ENCODE results near the gene TAS2R43.
"Not testable (repeated sequence)": the region's sequence is repeated elsewhere in the genome, so short reads cannot be mapped to it uniquely, and the experiment has no call there.

The TAS2R43 gene

GRCh38 chr12:11055306-11055705 is 36.8 kb downstream of the TAS2R43 start:
- DNase-seq = no peak

- not testable (repeated sequence) for DNase-seq
These were observed 42.1 kb downstream of the TAS2R43 start for GRCh38 chr12:11049806-11050531.

GRCh38 chr12:11041366-11041765 is 50.7 kb downstream of the TAS2R43 start:
- not testable (repeated sequence) for DNase-seq
